Lower lobe of right lung (tissue), 2 donors: ENCODE measurements around the gene DTX4. TPM values are rescaled to one million over a fixed set of nuclear protein-coding genes. Genes with fewer than 3 reads are reported as not detected.
A peak's percentile ranks its signal among the peaks of the same experiment; 100 is the strongest.

ENCODE experiments used
- ATAC-seq, 2 donors: fragments of 200-7000 bp; cut with Tn5 transposase; one replicate each; pipeline ENCODE4 v1.9.1; 2020 to 2022; ENCODE audit warnings: mild to moderate bottlenecking in 2 of 2, moderate library complexity in 2 of 2
- DNase-seq: peaks from one replicate; pipeline ENCODE4 v3.0.0-alpha.2; 2020
- H3K27ac ChIP-seq: fragments of 200-600 bp; one replicate; pipeline ENCODE4 v1.8.0; 2022
- H3K27me3 ChIP-seq: fragments of 200-600 bp; one replicate; pipeline ENCODE4 v1.8.0; 2022; ENCODE audit warnings: low read depth
- H3K36me3 ChIP-seq: fragments of 200-600 bp; one replicate; pipeline ENCODE4 v1.8.0; 2022; ENCODE audit warnings: mild to moderate bottlenecking
- H3K4me1 ChIP-seq: fragments of 200-600 bp; one replicate; pipeline ENCODE4 v1.8.0; 2022
- H3K4me3 ChIP-seq: fragments of 200-600 bp; one replicate; pipeline ENCODE4 v1.8.0; 2022; ENCODE audit warnings: mild to moderate bottlenecking
- H3K9me3 ChIP-seq: fragments of 200-600 bp; one replicate; pipeline ENCODE4 v1.8.0; 2022
- CTCF ChIP-seq: fragments of 200-600 bp; IDR thresholded peaks from one replicate; pipeline ENCODE4 v1.8.0; 2022; ENCODE audit warnings: antibody characterized with exemption, mild to moderate bottlenecking
- intact Hi-C: fragments of 100-400 bp; cut with DNase I; formaldehyde crosslinking; loops from one replicate; pipeline ENCODE4 v1.11.0; 2022
- total RNA-seq: library from RNA; stranded (reverse); fragmentation: NEBNext Ultra II Directional; extraction: Animal tissue kit (Norgen Biotek cat#: 25700); gene quantifications from one replicate; pipeline ENCODE4 v1.2.1, GENCODE V29; 2021
- donor health status: DM: no; HTN: yes; CAD: no; lungs with severe emphysema.

DTX4 gene
- total RNA-seq, 1 donor from 2014 or later, result 51.7 TPM

DNA sequence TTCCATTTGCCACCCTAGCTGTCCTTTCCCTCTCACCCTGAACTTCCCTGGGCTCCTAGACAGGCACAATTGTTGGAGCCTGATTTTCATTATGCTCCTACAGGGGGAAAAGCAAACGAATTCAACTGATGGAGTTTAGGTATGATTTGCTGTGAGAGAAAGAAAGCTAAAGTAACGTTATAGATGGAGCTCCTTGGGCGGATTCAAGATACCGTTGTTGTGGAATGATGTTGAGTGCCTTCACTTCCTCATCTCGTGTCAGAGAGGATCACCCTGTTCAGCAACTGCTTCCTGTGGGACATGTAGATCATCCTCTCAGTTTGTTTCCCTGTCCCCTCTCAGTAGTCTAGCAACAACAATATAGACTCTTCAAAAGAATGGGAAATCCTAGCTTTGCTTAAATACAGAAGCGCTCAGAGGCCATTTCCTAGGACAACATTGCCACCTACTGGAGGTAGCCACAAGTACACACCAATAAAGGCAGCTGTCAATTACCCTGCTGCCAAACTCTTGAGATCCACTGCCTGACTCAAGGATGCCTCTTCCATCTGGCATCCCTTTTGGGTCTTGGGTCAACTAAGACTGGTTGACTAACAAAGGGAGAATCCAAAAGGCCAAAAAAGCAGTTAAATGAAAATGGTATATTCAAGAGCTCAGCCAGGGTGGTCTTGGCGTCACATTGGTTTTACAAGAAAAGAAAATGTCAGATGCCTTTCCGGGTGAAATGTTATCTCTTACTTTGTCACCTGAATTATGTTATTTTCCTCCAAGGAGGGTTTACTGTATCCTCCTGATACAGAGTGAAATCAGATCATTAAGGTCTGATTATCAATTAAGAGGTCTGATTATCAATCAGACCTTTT, 13.5 kb upstream of the DTX4 start:
- Histone ChIP-seq H3K4me1 (no peaks in the 10 kb centered on the region), H3K4me3 (no peak overlapping the region), H3K27me3 (no peaks in the 10 kb centered on the region), H3K9me3 (no peaks in the 10 kb centered on the region), H3K27ac (no peak overlapping the region), H3K36me3 (no peaks in the 10 kb centered on the region)
- intact Hi-C loops, result no loop called here
- TF ChIP-seq CTCF, result peak; percentile 86
- peak; percentile 92 to 94 for ATAC-seq
- no peak for DNase-seq

DNA sequence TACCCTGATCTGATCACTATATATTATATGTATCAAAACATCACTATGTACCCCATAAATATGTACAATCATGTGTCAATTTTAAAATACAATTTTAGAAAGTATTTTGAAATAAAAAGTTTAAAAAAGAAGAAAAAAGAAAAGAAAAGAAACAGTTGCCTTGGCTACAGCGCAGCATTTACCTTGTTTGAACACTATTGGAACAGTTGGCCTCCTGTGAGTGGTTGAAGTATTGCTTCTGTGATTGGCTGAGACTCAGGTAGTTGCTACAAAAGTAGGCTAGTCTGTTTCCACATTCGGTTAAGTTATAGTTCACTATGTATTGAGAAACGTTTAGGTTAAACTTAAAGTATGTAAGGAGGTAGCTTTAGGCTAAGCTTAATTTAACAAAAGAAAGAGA, 7.9 kb upstream of the DTX4 start:
- DNase-seq (no peak), ATAC-seq (no peak)
- no peak overlapping the region for H3K4me3 ChIP-seq
- intact Hi-C loops, result no loop called here
- H3K27ac ChIP-seq, result no peak overlapping the region
- H3K9me3 ChIP-seq, result no peaks in the 10 kb centered on the region
- H3K27me3 ChIP-seq, result no peaks in the 10 kb centered on the region
- no peak for TF ChIP-seq CTCF
- no peaks in the 10 kb centered on the region for H3K4me1 ChIP-seq
- H3K36me3 ChIP-seq, result no peaks in the 10 kb centered on the region

GRCh38 chr11:59172345-59173079, 580 bp downstream of the DTX4 start:
- DNase-seq, result peak; percentile 58
- ATAC-seq, result peak; percentile 20 to 32
- H3K9me3 ChIP-seq, result no peaks in the 10 kb centered on the region
- TF ChIP-seq CTCF, result no peak
- no peaks in the 10 kb centered on the region for H3K27me3 ChIP-seq
- H3K4me3 ChIP-seq, result peak overlapping the region; percentile 75
- H3K4me1 ChIP-seq, result peaks cover 36% of the 10 kb centered on the region
- intact Hi-C loops, result loop anchor here (5.0 kb wide), 1 partner anchor 35 kb away; no protein-coding TSS in a partner anchor
- H3K27ac ChIP-seq, result peak overlapping the region; percentile 79
- no peaks in the 10 kb centered on the region for H3K36me3 ChIP-seq

DNA sequence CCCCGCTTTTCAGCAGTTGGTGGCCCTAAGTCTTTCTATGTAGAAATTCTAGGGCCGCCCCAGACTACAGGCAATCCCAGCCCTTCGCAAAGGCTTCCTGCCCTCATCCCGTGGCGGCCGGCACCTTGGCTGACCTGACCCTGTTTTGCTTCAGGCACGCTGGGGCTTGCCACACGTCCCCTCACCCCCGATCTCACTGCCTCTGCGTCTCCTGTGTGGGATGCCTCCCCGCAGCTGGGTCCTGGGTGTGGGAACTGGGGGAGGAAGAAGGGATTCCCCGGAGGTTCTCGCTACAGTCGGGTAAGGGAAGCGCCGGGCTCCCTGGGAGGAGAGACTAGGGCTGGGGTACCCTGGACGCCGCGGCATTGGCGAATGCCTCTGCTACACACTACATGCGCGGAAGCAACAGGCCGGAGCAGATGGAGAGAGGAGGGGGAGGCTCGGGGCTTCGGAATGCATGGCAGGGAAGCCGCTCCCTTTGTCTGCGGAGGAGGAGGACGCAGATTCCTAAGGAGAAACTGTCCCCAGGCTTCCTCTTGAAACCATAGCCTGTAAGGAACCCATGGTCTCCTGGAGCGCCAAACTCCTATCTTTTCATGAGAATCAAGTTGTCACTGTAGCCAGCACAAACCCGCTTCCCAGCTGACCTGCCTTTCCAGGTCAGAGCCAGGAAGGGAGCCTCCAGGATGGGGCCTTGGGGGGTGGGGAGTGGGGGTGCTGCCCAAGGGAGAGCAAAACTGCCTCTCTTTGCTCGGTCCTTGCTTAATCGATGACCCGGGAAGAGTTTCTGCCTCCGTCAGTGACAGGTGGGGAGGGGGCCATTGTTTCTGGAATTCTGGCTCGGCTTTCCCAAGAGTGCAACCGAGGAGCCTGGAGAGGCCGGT, 1.4 kb downstream of the DTX4 start:
- H3K4me1 ChIP-seq, result peaks cover 42% of the 10 kb centered on the region
- H3K27ac ChIP-seq, result peak overlapping the region; percentile 79
- no peaks in the 10 kb centered on the region for H3K9me3 ChIP-seq
- peak; percentile 16 to 35 for ATAC-seq
- TF ChIP-seq CTCF, result no peak
- no peaks in the 10 kb centered on the region for H3K27me3 ChIP-seq
- intact Hi-C loops, result loop anchor here (5.0 kb wide), 1 partner anchor 34 kb away; no protein-coding TSS in a partner anchor
- H3K4me3 ChIP-seq, result peak overlapping the region; percentile 75
- H3K36me3 ChIP-seq, result no peaks in the 10 kb centered on the region
- DNase-seq, result peak; percentile 64
